Activated CD8-positive, alpha-beta memory T cell treated with anti-CD3 and anti-CD28 coated beads for 1 hour (primary cell): ENCODE measurements around the gene CHTF18.
"Not testable (repeated sequence)": the region's sequence is repeated elsewhere in the genome, so short reads cannot be mapped to it uniquely, and the experiment has no call there.

Source experiments
- DNase-seq, 2 donors: peaks; one replicate each; pipeline ENCODE4 v3.0.0-alpha.2; 2020; ENCODE audit warnings: low read depth in 1 of 2; ENCODE audit errors: extremely low read depth in 1 of 2

The CHTF18 gene

GRCh38 chr16:803754-804080, 15.3 kb downstream of the CHTF18 start:
- DNase-seq, result no peak

GRCh38 chr16:804193-805048, 16.0 kb downstream of the CHTF18 start:
- no peak for DNase-seq

GRCh38 chr16:805474-805873, 17.1 kb downstream of the CHTF18 start:
- no peak for DNase-seq

GRCh38 chr16:807347-808084, 19.1 kb downstream of the CHTF18 start:
- peak; percentile 60 to 68 for DNase-seq

GRCh38 chr16:808085-808386, 19.6 kb downstream of the CHTF18 start:
- no peak for DNase-seq

- peak in 1 of 2 donors; percentile 36 for DNase-seq
Measured at GRCh38 chr16:813204-813915, 24.9 kb downstream of the CHTF18 start.

- no peak for DNase-seq
Measured at GRCh38 chr16:813916-814412, 25.5 kb downstream of the CHTF18 start.

GRCh38 chr16:814974-815373, 26.6 kb downstream of the CHTF18 start:
- DNase-seq, result no peak

- no peak for DNase-seq
Measured at GRCh38 chr16:815861-816260, 27.4 kb downstream of the CHTF18 start.

- DNase-seq, result no peak
Measured at GRCh38 chr16:817001-817906, 28.8 kb downstream of the CHTF18 start.

GRCh38 chr16:818132-818531, 29.7 kb downstream of the CHTF18 start:
- DNase-seq, result no peak

GRCh38 chr16:818592-818991, 30.2 kb downstream of the CHTF18 start:
- no peak for DNase-seq

GRCh38 chr16:819336-820043, 31.1 kb downstream of the CHTF18 start:
- peak in 1 of 2 donors; percentile 29 for DNase-seq

GRCh38 chr16:820044-820408, 31.6 kb downstream of the CHTF18 start:
- DNase-seq, result not testable (repeated sequence)

- DNase-seq, result no peak
Measured at GRCh38 chr16:820748-821147, 32.3 kb downstream of the CHTF18 start.

- DNase-seq, result no peak
Measured at GRCh38 chr16:821751-822150, 33.3 kb downstream of the CHTF18 start.

GRCh38 chr16:822174-822908, 33.9 kb downstream of the CHTF18 start:
- no peak for DNase-seq

GRCh38 chr16:822909-823297, 34.5 kb downstream of the CHTF18 start:
- DNase-seq, result no peak

- no peak for DNase-seq
Measured at GRCh38 chr16:824194-824593, 35.8 kb downstream of the CHTF18 start.
